Mesenchymal stem cell (in vitro differentiated cells and primary cell): ENCODE data around the gene UIMC1. TPM values are rescaled to one million over a fixed set of nuclear protein-coding genes. Genes with fewer than 3 reads are reported as not detected.
A peak's percentile ranks its signal among the peaks of the same experiment; 100 is the strongest.
"Not testable (repeated sequence)": the region's sequence is repeated elsewhere in the genome, so short reads cannot be mapped to it uniquely, and the experiment has no call there.

Experiments
- DNase-seq: peaks from one replicate; pipeline ENCODE4 v3.0.0-alpha.2; 2013
- H2AFZ ChIP-seq: one replicate; pipeline ENCODE4 v1.6.1; 2013; ENCODE audit warnings: low read depth, mild to moderate bottlenecking, control low read depth, inconsistent platforms, low read length, moderate library complexity
- H2AK5ac ChIP-seq: 2 replicates; pipeline ENCODE4 v1.6.1; 2013; ENCODE audit warnings: low read length, moderate library complexity, mild to moderate bottlenecking, inconsistent platforms; ENCODE audit not compliant: severe bottlenecking
- H2BK120ac ChIP-seq: one replicate; pipeline ENCODE4 v1.6.1; 2013; ENCODE audit warnings: low read depth, mild to moderate bottlenecking, inconsistent platforms, low read length, moderate library complexity
- H2BK12ac ChIP-seq, 2 experiments: one replicate each; pipeline ENCODE4 v1.6.1; 2013; ENCODE audit warnings: inconsistent platforms in 2 of 2, low read length in 2 of 2, mild to moderate bottlenecking in 2 of 2, moderate library complexity in 2 of 2, control low read depth in 1 of 2
- H2BK15ac ChIP-seq: one replicate; pipeline ENCODE4 v1.6.1; 2013; ENCODE audit warnings: mild to moderate bottlenecking, low read depth, inconsistent platforms; ENCODE audit not compliant: poor library complexity, severe bottlenecking
- H2BK5ac ChIP-seq: 2 replicates; pipeline ENCODE4 v1.6.1; 2013; ENCODE audit warnings: low read depth, mild to moderate bottlenecking, low read length, control low read depth, inconsistent platforms; ENCODE audit not compliant: poor library complexity, severe bottlenecking
- H3K14ac ChIP-seq, 2 experiments: one replicate each; pipeline ENCODE4 v1.6.1; 2013; ENCODE audit warnings: inconsistent platforms in 2 of 2, low read length in 2 of 2, control low read depth in 1 of 2, mild to moderate bottlenecking in 1 of 2, moderate library complexity in 1 of 2
- H3K18ac ChIP-seq, 2 experiments: one replicate each; pipeline ENCODE4 v1.6.1; 2013; ENCODE audit warnings: inconsistent platforms in 2 of 2, low read length in 2 of 2, control low read depth in 1 of 2, low read depth in 1 of 2, mild to moderate bottlenecking in 1 of 2
- H3K23ac ChIP-seq, 2 experiments: one replicate each; pipeline ENCODE4 v1.6.1; 2013; ENCODE audit warnings: inconsistent platforms in 2 of 2, low read length in 2 of 2, mild to moderate bottlenecking in 2 of 2, moderate library complexity in 2 of 2, control low read depth in 1 of 2
- H3K27ac ChIP-seq: 2 replicates; pipeline ENCODE4 v1.5.1; 2013; ENCODE audit warnings: mild to moderate bottlenecking, moderate library complexity, low read length, control low read depth, inconsistent platforms; ENCODE audit not compliant: poor library complexity, severe bottlenecking
- H3K27me3 ChIP-seq, 2 experiments: 2 replicates each; pipeline versions ENCODE4 v1.6.1 to v1.7.0; 2013; ENCODE audit warnings: low read length in 2 of 2, mild to moderate bottlenecking in 2 of 2, moderate library complexity in 2 of 2, control low read depth in 1 of 2, inconsistent platforms in 1 of 2; ENCODE audit not compliant: control insufficient read depth in 1 of 2, insufficient read depth in 1 of 2
- H3K36me3 ChIP-seq, 2 experiments: 2 replicates each; pipeline versions ENCODE4 v1.6.1 to v1.7.0; 2013; ENCODE audit warnings: low read length in 2 of 2, control low read depth in 1 of 2, inconsistent platforms in 1 of 2, low read depth in 1 of 2, mild to moderate bottlenecking in 1 of 2; ENCODE audit not compliant: insufficient read depth in 2 of 2, control insufficient read depth in 1 of 2
- H3K4ac ChIP-seq, 2 experiments: one replicate each; pipeline ENCODE4 v1.6.1; 2013; ENCODE audit warnings: inconsistent platforms in 2 of 2, low read length in 2 of 2, mild to moderate bottlenecking in 2 of 2, moderate library complexity in 2 of 2, control low read depth in 1 of 2, low read depth in 1 of 2
- H3K4me1 ChIP-seq: 2 replicates; pipeline ENCODE4 v1.6.1; 2013; ENCODE audit warnings: low read depth, low read length, control low read depth; ENCODE audit not compliant: control insufficient read depth, insufficient read depth
- H3K4me2 ChIP-seq: 2 replicates; pipeline ENCODE4 v1.6.1; 2013; ENCODE audit warnings: low read length, mild to moderate bottlenecking, inconsistent platforms; ENCODE audit not compliant: poor library complexity, severe bottlenecking
- H3K4me3 ChIP-seq, 2 experiments: 2 replicates each; pipeline versions ENCODE4 v1.5.1 to v1.7.0; 2013; ENCODE audit warnings: low read length in 2 of 2, mild to moderate bottlenecking in 2 of 2, control low read depth in 1 of 2, low read depth in 1 of 2; ENCODE audit not compliant: insufficient read depth in 1 of 2
- H3K79me1 ChIP-seq: replicated peaks from 2 replicates; pipeline ENCODE4 v1.6.1; 2013; ENCODE audit warnings: mild to moderate bottlenecking, control low read depth, low read length, inconsistent platforms; ENCODE audit not compliant: poor library complexity, severe bottlenecking
- H3K9ac ChIP-seq: 2 replicates; pipeline ENCODE4 v1.7.0; 2013; ENCODE audit warnings: mild to moderate bottlenecking, low read length, moderate library complexity
- H3K9me3 ChIP-seq: 2 replicates; pipeline ENCODE4 v1.7.0; 2013; ENCODE audit warnings: mild to moderate bottlenecking, low read length; ENCODE audit not compliant: control insufficient read depth
- H4K8ac ChIP-seq: one replicate; pipeline ENCODE4 v1.6.1; 2013; ENCODE audit warnings: inconsistent platforms, mild to moderate bottlenecking, low read length, moderate library complexity
- H4K91ac ChIP-seq: one replicate; pipeline ENCODE4 v1.6.1; 2013; ENCODE audit warnings: mild to moderate bottlenecking, low read length, inconsistent platforms
- WGBS: methylation state at CpG from one replicate; pipeline ENCODE4 v1.1.7; 2013; ENCODE audit warnings: mixed read lengths; 5-methylcytosine and 5-hydroxymethylcytosine counted together
- polyA plus RNA-seq, 2 experiments: library from polyadenylated mRNA; stranded (reverse); fragments of 200-250 nt; gene quantifications; one replicate each; pipeline ENCODE4 v1.2.3, GENCODE V29; 2013

The UIMC1 gene
- polyA plus RNA-seq (2013, experiment 1 of 2): 16.5 TPM
- polyA plus RNA-seq (2013, experiment 2 of 2): 17.8 TPM

DNA sequence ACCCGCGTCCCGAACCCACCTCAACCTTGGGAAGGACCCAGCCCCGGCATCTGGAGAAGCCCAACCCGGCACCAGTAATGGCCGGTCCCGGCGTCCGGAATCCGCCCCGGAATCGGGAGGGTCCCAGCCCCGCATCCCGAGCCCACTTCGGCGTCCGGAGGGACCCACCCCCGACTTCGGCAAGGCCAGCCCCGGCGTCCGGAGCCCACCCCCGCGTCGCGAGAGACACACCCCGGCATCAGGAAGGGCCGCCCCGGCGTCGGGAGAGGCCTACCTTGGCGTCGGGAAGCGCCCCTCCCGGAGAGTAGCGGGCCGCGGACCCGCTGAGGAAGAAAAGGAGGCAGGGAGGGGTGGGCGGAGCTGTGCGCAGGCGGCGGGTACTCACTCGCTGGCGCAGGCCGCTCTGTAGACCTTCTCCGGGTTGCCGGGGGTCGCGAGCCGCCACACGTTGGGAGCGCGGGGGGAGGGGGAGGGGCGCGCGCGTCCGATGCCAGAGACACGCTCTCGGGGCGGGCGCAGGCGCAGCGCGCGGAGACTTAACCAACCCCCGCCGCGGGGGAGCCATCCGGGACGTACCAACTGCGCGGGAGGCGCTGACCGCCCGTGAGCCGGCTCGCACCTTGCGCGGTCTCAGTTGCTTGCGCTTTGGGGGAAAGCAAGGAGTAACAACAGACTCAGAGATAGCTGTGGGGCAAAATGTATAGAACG is at the start of gene UIMC1:
UIMC1 (minus strand) TSS at position 515 of the 708 bp plus-strand sequence. CDS start 24,164 bp downstream, outside the sequence.
- H2BK12ac ChIP-seq: peak within 1 kb of the TSS in 1 of 2 experiments; percentile 33
- H3K14ac ChIP-seq: peak within 1 kb of the TSS in 1 of 2 experiments; percentile 50
- H3K27ac ChIP-seq: peak within 1 kb of the TSS; percentile 80
- H2AK5ac ChIP-seq: peak within 1 kb of the TSS; percentile 24
- peaks cover 3% of the 10 kb centered on the region for H3K79me1 ChIP-seq
- no peaks in the 10 kb centered on the region for H3K36me3 ChIP-seq
- H4K91ac ChIP-seq: peak within 1 kb of the TSS; percentile 97
- no peaks in the 10 kb centered on the region for H3K27me3 ChIP-seq
- H3K4me2 ChIP-seq: peak within 1 kb of the TSS; percentile 75
- peak within 1 kb of the TSS; percentile 73 to 96 for H3K18ac ChIP-seq
- peak within 1 kb of the TSS; percentile 83 to 94 for H3K4ac ChIP-seq
- peak within 1 kb of the TSS; percentile 95 for H2BK5ac ChIP-seq
- H3K4me1 ChIP-seq: peaks cover 8% of the 10 kb centered on the region
- peak within 1 kb of the TSS; percentile 83 for H2BK15ac ChIP-seq
- H2BK120ac ChIP-seq: peak within 1 kb of the TSS; percentile 97
- peak; percentile 91 for DNase-seq
- WGBS: under 1% methylated on average over 71 of the region's 83 CpGs
- peak within 1 kb of the TSS; percentile 72 for H2AFZ ChIP-seq
- H3K23ac ChIP-seq: peak within 1 kb of the TSS in 1 of 2 experiments; percentile 87
- no peaks in the 10 kb centered on the region for H3K9me3 ChIP-seq
- H3K4me3 ChIP-seq: peak within 1 kb of the TSS; percentile 83 to 90
- peak within 1 kb of the TSS; percentile 94 for H3K9ac ChIP-seq
- H4K8ac ChIP-seq: peak within 1 kb of the TSS; percentile 98

DNA sequence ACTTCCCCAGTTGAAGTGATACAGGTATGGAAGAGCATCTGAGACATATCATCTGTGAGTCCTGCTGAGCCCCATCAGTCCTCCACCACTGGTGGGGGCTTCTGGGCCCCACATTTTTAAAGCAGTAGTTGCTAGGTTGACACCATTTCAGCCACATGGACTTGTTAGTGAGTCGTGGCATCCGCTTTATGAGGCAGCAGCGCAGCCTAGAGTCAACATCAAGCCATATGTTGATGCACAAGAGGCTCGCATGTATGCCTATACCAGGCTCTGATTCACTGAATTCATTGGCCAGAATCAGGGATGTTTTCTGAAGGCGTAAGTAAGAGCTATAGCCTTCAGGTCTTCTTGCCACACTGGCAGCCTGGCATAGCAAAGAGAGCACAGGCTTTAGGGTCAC is 42.7 kb upstream of the UIMC1 start:
- Histone ChIP-seq H3K4me3 (no peak overlapping the region), H2BK12ac (no peak overlapping the region), H3K27ac (no peak overlapping the region), H2BK120ac (no peak overlapping the region), H3K4me1 (no peaks in the 10 kb centered on the region), H3K9ac (no peak overlapping the region), H3K9me3 (no peaks in the 10 kb centered on the region), H3K27me3 (no peaks in the 10 kb centered on the region), H3K23ac (no peak overlapping the region), H2AK5ac (no peak overlapping the region), H3K4me2 (no peak overlapping the region), H2AFZ (no peak overlapping the region), H4K8ac (no peak overlapping the region), H3K14ac (no peak overlapping the region), H3K4ac (no peak overlapping the region), H3K18ac (no peak overlapping the region), H2BK15ac (no peak overlapping the region), H3K79me1 (peaks cover 11% of the 10 kb centered on the region), H4K91ac (no peak overlapping the region), H2BK5ac (no peak overlapping the region), H3K36me3 (peaks cover 36 to 79% of the 10 kb centered on the region in 2 experiments)
- WGBS: 96% methylated on average over 5 of the region's 5 CpGs
- no peak for DNase-seq

DNA sequence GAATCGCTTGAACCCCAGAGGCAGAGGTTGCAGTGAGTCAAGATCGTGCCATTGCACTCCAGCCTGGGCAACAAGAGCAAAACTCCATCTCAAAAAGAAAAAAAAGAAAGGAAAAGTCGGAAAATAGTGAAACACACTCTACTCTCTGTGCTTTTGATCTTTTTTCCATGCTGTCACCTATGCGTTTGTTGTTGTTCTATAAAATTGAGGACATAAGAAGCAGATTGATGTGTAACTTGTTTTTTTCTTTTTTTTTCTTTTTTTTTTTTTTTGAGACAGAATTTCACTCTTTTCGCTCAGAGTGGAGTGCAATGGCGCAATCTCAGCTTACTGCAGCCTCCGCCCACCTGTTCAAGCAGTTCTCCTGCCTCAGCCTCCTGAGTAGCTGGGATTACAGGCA is 42.0 kb upstream of the UIMC1 start:
- not testable (repeated sequence) for H3K4me1 ChIP-seq, H3K4me3 ChIP-seq, H3K27ac ChIP-seq, H4K8ac ChIP-seq, H4K91ac ChIP-seq, H2BK15ac ChIP-seq, H3K4me2 ChIP-seq, H2AK5ac ChIP-seq, H3K27me3 ChIP-seq, H3K9me3 ChIP-seq, H3K4ac ChIP-seq, DNase-seq, H2AFZ ChIP-seq, H3K23ac ChIP-seq, H2BK5ac ChIP-seq, H3K18ac ChIP-seq, H3K14ac ChIP-seq, H3K9ac ChIP-seq, H2BK12ac ChIP-seq, H2BK120ac ChIP-seq
- Histone ChIP-seq H3K36me3 (peaks cover 36 to 79% of the 10 kb centered on the region in 2 experiments), H3K79me1 (peaks cover 15% of the 10 kb centered on the region)
- WGBS: 91% methylated on average over 6 of the region's 7 CpGs

GRCh38 chr5:177045631-177046030 is 39.1 kb upstream of the UIMC1 start:
- H3K4ac ChIP-seq: no peak overlapping the region
- H3K9me3 ChIP-seq: no peaks in the 10 kb centered on the region
- no peak overlapping the region for H2AK5ac ChIP-seq
- no peak for DNase-seq
- 94% methylated on average over 4 of the region's 4 CpGs for WGBS
- no peaks in the 10 kb centered on the region for H3K4me1 ChIP-seq
- peaks cover 36 to 75% of the 10 kb centered on the region in 2 experiments for H3K36me3 ChIP-seq
- H2BK120ac ChIP-seq: no peak overlapping the region
- H3K23ac ChIP-seq: no peak overlapping the region
- no peak overlapping the region for H3K4me2 ChIP-seq
- H3K27me3 ChIP-seq: no peaks in the 10 kb centered on the region
- H2AFZ ChIP-seq: no peak overlapping the region
- no peak overlapping the region for H2BK5ac ChIP-seq
- H3K79me1 ChIP-seq: peaks cover 24% of the 10 kb centered on the region
- no peak overlapping the region for H2BK12ac ChIP-seq
- no peak overlapping the region for H3K9ac ChIP-seq
- H3K4me3 ChIP-seq: no peak overlapping the region
- H3K18ac ChIP-seq: no peak overlapping the region
- no peak overlapping the region for H3K27ac ChIP-seq
- H3K14ac ChIP-seq: no peak overlapping the region
- no peak overlapping the region for H4K8ac ChIP-seq
- H4K91ac ChIP-seq: no peak overlapping the region
- no peak overlapping the region for H2BK15ac ChIP-seq
